ENCODE data around the gene RALB.
"Not testable (repeated sequence)": the region's sequence is repeated elsewhere in the genome, so short reads cannot be mapped to it uniquely, and the experiment has no call there.

Gene RALB

DNA sequence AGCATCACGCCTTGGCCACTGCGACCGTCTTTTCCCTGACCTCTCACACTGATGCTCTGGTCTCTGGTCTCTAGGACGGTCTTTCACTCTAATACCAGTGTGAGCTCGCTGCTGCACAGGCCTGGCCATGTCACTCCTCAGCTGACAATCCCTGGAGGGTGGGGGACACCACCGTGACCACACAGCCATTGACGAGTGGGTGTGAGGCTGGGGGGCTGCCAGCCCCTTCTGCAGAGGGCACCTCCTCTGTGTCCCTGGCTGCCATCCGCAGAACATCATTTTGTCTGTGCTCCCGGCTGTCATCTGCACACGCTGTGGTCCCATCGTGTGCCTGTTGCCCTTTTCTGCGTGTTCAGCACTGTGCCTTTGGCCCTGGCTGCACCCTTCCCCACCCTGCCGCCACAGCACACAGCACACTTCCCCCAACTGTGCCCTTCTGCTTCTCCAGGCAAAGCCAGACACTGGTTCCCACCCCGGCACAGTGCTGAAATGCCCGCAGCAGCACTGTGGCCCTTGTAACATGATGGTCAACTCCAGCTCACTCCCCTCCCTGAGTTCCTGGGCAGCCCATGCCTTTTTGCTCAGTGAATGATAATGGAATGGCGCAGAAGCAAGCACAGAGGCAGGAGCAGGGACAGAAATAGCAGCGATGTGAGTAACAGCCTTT is 62.8 kb downstream of the RALB start:
- DNase-seq (ENCODE audit: low read depth), result no peak

DNA sequence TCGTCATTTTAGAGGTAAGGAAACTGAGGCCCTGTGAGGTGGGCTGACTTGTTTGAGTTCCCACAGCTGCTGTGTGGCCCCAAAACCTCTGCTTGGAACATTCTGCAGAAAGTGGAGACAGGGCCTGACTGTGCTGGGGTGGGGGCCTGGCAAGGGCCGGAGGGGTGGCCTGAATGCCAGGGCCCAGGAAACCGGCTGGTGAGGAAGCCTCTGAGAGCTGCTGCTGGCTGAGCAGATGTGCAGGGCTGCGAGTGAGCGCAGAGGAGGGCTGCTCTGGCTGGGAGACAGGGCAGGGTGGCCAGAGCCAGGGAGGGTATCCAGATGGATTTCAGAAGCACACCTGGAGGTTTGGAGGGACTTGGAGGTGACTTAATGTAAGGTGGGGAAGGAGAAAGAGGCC is 63.4 kb downstream of the RALB start:
- no peak for DNase-seq (ENCODE audit: low read depth)

DNA sequence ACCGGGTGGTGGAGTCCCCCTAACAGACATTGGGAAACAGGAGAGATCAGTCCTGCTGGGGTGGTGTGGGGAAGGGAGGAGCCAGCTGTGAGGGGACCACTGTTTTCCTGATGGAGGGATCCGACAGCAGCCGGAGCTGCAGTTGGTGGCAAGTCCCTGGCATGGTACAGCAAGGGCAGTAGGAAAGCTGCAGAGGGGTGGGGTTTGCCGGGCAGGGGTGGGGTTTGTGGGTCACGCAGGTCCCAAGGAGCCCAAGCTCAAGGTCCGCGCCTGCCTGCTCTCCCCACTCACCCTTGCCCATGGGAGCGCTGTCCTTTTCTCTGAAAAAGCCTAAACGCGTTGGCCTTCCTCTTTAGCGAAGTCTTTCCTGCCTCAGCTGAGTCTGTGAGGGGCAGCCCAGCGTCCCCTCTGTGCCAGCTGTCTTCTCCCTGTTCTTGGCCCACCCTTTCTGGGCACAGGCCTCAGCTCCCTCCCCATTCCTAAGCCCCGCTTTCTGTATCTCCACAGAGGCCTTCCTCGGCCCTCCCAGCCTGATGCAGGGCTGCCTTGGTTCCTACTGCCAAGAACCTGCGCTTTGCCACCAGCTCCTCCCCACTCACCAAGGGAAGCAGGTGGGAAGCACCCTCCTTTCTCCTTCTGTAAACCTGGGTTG is 64.0 kb downstream of the RALB start:
- no peak for DNase-seq (ENCODE audit: low read depth)

DNA sequence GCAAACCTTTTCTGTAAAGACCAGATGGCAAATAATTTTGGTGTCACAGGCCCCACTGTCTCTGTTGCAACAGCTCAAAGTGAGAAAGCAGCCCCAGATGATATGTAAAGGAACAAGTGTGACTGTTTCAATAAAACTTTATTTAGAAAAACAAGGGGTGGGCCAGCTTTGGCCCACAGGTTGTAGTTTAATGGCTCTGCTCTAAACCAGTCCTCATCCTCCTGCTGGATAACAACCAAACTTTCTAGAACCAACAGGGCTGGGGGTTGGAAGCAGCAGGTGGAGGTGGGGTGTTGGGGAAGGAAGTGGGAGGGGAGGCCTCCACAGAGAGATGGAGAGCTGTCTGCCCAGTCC is 64.5 kb downstream of the RALB start:
- no peak for DNase-seq (ENCODE audit: low read depth)

DNA sequence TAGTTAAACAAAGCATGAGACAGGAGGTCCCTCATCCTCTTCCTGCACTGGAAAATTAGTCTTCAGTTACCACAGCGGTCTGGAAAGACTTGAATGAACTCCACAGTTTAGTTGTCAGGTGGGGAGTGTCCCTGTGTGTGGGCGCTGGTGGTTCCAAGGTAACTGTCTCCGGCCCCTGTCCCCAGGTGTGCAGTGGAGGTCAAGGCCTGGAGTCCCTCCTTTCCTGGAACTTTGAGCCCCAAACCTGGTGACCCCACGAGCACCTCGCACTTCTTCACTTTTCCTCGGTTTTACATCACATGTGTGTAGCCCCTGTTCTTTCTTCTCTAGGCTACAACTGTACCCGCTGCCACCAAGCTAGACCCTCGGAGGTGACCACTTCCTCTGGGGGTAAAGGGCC is 65.3 kb downstream of the RALB start:
- DNase-seq (ENCODE audit: low read depth), result no peak

DNA sequence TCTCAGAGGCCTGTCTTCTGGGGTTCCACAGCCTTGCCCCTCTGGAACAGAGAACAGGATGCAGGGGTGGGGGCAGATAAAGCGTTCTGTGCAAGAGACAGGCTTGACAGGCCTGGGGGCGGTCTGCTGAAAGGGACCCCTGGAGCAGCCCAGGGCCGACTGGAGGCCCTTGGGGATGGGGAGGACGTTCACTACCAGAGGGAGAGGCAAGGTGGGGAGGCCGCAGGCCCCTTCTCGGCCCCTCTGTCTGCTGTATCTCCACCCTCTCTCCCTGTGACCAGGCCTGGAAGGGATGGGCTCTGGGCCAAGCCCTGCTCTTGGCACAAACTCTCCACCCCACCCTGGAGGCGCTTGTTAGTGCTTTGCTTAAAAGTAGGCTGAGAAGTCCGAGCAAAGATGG is 66.0 kb downstream of the RALB start:
- no peak for DNase-seq (ENCODE audit: low read depth)

DNA sequence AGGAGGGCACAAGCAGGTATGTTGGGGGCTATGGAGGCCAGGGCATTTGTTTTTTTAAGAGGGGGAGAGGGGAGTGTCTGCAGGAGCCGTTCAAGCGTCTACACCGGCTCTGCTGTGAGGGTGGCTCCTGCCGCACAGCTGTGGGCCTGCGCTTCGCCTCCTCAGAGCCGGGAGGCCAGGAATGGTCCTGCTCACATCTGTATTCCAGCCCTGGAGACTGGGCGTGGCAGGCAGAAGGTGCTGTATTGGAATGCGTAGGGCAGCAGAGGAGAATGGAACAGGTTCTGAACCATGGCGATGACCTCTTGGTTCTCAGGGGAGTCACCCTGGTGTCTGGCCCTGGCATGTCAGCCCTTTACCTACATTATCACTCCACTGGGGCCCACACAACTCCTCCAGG is 66.5 kb downstream of the RALB start:
- DNase-seq (ENCODE audit: low read depth), result no peak

DNA sequence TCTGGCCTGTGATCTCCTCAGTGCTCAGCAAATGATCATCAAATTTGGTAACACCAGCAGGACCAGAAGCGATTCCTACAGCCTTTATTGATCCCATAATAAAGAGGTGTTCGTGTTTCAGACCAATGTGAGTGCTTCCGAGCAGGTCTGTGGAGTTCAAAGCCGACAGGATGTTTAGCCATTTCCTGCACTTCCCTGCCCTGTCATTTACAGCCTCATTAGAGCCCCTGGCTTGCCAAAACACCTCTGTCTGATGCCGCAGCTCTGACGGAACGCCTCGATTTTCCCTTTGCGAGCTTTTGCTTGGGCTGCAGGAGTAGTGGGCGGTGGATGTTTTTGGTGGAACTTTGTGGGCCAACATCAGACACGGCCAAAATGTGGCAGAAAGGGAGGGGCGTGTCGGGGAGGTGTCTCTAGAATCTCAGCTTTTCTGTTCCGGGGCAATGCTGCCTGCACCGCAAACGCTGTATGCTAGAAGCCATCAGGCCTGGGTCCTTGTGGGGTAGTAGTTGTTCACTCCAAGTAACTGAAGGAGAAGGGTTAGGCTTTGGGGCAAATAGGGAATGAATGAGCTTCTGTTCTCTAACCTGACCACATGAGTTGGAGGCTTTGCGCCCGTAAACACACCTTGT is 67.2 kb downstream of the RALB start:
- no peak for DNase-seq (ENCODE audit: low read depth)

DNA sequence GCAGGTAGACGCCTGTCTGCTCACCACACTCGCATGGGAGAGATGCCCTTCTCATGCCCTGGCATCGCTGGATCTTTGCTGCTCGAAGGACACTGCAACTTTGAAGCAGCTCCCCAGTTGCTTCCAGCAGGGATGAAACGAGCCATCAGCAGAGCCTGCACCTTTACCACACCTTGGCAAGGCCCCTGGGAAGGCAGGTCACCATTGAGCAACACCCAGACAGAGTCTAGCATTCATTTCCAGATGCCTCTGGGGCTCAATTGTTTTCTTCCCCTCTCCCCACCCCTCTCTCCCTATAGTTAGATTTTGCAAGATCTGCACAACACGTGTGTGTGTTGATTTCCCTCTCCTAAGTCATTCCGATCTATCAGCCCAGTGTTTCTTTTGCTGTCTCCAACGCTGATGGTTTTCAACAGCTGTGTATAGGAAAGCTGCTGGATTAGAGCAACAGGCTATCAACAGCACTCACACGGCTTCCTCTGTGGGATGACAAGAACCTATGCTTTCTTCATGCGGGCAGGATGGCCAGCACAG is 67.7 kb downstream of the RALB start:
- no peak for DNase-seq (ENCODE audit: low read depth)

DNA sequence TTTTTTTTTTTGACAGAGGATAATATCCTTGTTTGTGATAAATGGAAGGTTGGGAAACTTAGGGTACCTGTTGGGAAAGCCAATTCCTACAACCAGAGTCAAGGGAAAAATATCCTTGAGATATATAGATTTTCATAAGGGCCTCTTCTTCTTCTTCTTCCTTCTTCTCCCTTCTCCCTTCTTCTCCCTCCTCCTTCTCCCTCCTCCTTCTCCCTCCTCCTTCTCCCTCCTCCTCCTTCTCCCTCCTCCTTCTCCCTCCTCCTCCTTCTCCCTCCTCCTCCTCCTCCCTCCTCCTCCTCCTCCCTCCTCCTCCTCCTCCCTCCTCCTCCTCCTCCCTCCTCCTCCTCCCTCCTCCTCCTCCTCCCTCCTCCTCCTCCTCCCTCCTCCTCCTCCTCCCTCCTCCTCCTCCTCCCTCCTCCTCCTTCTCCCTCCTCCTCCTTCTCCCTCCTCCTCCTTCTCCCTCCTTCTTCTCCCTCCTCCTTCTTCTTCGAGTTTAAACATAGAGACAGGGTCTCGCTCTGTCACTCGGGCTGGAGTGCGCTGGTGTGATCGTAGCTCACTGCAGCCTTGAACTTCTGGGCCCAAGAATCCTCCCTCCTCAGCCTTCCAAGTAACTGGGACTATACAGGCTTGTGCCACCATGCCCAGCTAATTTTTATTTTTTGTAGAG is 68.4 kb downstream of the RALB start:
- DNase-seq (ENCODE audit: low read depth), result not testable (repeated sequence)

DNA sequence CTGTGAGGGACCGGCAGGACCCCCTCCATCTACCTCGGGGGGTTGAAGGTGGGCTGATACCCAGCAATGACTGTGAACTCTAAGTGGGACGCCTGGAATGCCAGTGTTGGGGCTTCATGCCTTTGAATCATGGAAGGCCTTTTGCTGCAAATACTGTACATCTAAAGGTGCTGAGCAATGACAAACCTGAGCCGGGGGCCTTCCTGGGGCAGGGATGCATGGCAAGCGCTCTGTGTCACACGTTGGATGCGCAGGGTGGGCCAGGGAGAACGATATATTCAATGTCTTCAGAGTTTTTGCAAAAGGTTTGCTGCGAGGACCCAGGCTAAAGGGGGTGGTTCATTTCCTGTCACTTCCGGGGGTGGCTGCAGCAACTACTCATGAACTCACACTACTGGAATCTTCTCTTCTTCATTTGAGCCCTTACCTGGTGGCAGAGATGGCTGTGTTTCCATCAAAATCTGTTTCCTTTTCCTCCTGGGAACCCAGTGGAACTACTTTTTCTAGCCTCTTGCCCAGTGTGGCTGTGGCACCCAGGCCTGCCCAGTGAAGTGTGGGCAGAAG is 69.2 kb downstream of the RALB start:
- no peak for DNase-seq (ENCODE audit: low read depth)

DNA sequence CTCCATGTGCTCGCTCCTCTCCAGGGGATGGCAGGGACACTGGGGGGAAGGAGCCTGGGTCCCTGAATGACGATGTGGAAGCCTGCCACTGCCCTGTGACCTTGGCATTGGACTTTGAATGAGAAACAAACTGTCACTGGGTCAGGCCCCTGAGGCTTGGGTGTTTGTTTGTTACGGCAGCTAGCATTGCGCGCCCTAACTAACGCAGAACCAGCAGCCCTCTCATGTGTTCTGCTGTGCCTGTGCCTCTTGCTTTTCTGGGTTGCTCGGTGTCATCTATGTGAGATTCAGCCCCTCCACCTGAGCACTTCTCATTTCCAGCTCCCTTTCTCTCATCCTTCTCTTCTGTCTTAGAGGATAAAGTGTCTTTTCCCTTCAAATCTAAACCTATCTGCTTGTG is 69.7 kb downstream of the RALB start:
- no peak for DNase-seq (ENCODE audit: low read depth)

DNA sequence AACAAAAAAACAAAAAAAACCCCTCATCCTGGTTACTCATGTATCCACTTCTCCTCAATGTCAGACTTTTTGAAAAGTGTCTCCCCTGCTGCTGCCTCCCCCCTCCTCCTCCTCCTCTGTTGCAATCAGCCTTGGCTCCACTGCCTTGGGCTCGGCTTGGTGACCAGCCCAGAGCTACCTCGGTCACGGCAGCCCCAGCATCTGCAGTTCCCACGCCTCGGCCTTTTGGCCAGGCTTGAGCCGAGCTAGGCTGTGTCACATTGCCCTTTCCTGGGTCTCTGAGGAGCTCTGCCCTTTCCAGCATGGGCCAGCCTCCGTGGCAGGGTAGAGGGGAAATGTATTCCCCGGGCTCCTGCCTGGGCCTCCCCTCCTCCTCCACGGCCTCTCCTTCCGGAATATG is 70.6 kb downstream of the RALB start:
- DNase-seq (ENCODE audit: low read depth), result no peak

DNA sequence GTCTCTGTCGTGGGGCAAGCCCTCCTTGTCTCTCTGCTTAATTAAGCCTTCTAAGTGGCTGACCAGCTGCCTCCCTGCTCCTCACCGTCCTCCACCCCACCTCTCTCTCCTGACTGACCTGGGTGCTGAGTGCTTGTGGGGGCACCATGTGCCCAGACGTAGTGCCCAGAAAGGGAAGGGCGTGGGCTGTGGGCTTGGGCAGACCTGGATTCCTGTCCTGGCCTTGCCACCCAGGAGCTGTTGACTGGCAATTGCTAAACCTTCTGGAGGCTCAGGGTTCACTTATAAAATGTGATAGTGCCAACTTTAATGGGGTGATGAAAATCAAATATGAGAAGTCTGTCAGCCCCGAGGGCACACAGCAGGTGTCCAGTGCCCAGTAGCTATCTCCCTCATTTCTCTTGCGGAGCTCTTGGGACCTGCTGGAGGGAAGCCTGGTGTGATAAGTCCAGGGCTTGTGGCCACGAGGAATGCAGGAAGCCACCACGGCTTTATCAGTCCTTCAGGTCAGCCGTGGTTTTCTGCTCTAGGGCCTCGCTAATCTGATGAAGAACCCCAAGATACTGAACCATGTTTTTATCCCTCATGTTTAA is 71.3 kb downstream of the RALB start:
- no peak for DNase-seq (ENCODE audit: low read depth)

DNA sequence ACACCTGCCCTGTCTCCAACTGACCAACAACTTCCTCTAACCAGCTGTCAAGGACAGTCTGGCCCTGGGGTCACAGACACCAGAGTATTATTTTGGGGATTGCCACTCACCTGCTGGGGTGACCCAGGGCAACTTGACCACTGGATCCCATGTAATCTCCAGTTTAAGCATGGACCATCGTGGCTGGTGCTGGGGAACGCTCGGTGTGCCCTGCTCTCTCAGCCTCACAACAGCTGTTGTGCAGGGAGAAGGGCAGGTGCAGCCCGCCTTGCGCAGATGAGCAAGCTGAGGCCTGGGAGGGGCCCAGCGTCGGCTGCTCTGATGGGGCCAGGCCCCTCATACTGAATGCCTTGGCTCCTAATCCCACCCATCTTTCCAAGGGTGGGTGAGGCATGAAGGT is 72.3 kb downstream of the RALB start:
- no peak for DNase-seq (ENCODE audit: low read depth)

DNA sequence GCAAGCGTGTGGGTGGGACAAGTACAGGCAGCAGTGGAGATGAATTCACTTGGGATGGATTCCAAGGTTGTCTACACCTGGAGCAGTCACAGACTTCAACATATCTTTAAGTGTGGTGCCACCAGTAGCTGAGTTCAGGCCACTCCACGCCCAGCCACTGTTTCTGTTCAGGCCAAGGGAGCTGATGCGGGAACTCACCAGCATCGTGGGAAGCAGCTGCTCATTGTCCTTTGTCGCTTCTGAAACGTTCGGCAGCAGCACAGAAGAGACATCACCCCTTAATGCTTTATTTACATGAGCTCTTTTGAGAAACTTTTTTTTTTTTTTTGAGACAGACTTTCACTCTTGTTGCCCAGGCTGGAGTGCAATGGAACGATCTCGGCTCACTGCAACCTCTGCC is 73.4 kb downstream of the RALB start:
- DNase-seq (ENCODE audit: low read depth), result no peak

DNA sequence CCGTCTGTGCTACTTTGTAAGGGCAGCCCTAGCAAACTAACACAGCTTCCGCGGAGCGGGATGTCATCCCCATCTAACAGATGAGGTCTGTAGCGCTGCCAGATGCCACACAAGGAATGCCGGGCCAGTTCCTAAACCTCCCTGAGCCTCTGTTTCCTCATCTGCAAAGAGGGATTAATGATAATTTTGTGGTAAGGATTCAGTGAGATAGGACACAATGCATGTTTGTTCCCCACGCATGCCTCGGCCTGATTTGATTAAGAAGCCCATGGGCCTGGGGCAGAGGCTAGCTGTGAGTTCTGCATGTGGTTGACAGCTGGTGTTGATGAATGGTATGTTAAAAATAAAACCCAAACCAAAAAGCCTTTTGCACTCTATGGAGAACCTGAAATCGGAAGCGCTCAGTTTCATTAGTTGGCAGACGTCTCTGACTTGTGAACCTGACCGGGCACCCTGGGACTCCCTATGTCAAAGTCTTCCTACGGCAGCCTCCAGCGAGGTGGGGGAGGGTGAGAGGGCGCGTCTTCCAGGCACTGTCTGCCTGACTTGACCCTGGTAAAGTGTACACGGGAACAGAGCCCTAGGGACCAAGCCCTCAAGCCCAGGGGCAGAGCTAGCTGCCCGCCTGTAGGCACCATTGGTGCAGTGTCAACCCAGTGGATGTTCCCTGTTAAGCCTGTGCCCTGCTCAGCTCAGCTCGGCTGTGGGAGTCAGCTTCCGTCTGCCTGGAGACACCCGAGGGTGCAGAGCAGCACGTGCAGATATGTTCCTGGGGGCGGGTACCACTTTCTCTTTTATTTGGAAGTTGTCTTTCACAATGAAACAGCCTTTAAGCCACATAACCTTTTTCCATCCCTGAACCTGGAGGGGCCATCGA is 78.5 kb downstream of the RALB start:
- DNase-seq (ENCODE audit: low read depth), result no peak

DNA sequence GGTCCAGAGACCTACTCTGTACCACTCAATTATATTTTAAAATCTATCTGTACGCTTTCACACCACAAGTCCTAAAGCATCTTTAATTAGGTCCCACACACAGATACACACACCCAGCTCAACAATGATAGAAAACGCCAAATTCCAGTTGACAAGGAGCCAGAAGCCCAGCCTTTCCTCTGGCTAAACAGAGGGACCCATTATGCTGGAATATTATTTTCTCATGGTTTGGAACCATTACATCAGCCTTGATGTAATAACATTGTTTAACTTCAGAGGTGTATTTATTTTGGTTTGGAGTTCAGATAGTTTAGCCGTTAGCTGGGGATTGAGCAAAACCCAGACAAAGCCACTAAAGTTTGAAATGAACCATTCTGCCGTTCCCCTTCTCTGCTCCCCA is 79.3 kb downstream of the RALB start:
- DNase-seq (ENCODE audit: low read depth), result no peak

DNA sequence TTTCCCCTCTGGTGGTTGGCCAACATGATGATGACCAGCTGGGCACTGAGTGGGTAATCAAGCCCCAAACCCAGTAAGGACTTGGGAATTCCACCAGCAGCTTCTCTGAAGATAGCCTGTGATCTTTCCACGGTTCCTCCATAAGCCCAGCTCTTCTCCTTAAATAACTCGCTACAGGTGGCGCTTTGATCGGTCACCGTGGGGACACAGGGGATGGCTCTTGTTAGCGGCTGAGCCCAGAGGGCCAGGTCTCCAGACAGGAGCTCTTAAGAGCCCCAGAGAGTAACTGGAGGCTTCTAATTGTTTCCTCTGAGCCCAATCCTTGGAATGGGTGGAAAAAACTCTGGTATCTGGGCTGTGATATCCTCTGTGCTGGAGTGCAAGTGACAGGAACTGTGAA is 79.7 kb downstream of the RALB start:
- DNase-seq (ENCODE audit: low read depth), result no peak

DNA sequence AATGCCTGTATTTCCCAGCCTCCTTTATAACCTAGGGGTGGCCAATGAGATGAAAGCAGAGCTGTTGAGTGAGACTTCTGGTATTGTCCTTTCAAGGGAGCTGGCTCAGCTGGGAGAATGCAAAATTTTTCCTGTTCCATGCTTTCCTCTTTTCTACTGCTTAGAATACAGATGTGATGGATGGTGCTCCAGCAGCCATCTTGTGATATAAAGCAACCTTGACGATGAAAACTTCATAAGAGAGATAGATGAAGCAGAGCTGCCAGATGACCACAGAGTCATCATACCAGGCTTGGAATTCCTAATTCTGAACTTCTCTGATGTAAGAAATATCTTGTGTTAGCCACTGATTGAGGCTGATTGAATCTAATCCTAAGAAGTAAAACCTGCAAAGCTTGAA is 81.4 kb downstream of the RALB start:
- DNase-seq (ENCODE audit: low read depth), result no peak

DNA sequence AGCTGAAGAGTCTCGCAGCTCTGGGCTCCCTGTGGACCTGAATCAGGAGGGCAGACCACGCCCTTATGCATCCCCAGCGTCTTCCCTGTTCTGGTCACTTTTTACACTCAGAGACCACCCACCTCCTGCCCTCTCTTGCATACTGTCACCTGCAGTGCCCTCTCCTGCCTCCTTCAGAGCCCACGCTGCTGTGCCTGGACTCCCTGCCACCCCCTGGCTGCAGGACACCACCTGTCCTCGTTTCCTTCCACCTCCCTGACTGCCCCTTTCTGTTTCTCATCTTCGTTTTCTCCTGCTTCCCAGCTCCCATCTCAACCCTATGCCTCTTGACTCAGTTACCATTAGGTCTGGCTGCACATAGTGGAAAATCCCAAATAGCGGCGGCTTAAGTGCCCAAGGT is 84.1 kb downstream of the RALB start:
- no peak for DNase-seq (ENCODE audit: low read depth)
